Activated CD4-positive, alpha-beta T cell treated with anti-CD3 and anti-CD28 coated beads for 24 hours (primary cell): ENCODE measurements around the gene ITGB2.

Experiments
- DNase-seq, 2 donors: peaks; one replicate each; pipeline ENCODE4 v3.0.0-alpha.2; 2020; ENCODE audit warnings: low read depth in 2 of 2

ITGB2 gene

GRCh38 chr21:44846485-44847260, 74.0 kb downstream of the ITGB2 start:
- DNase-seq = peak in 1 of 2 donors; percentile 23

GRCh38 chr21:44846224-44846484, 74.5 kb downstream of the ITGB2 start:
- DNase-seq = no peak

GRCh38 chr21:44845418-44846223, 75.1 kb downstream of the ITGB2 start:
- DNase-seq = peak; percentile 24 to 64

- DNase-seq = no peak
Measured at GRCh38 chr21:44844256-44844655, 76.4 kb downstream of the ITGB2 start.

- no peak for DNase-seq
Measured at GRCh38 chr21:44842721-44843445, 77.8 kb downstream of the ITGB2 start.

- no peak for DNase-seq
Measured at GRCh38 chr21:44842087-44842486, 78.6 kb downstream of the ITGB2 start.

- DNase-seq = no peak
Measured at GRCh38 chr21:44840771-44841170, 79.9 kb downstream of the ITGB2 start.

- no peak for DNase-seq
Measured at GRCh38 chr21:44838951-44839350, 81.7 kb downstream of the ITGB2 start.

- no peak for DNase-seq
Measured at GRCh38 chr21:44838039-44838895, 82.4 kb downstream of the ITGB2 start.

GRCh38 chr21:44837537-44837936, 83.2 kb downstream of the ITGB2 start:
- DNase-seq = no peak

GRCh38 chr21:44836666-44837471, 83.8 kb downstream of the ITGB2 start:
- DNase-seq = no peak

GRCh38 chr21:44836349-44836665, 84.4 kb downstream of the ITGB2 start:
- DNase-seq = no peak
